PC-3 (cell line): Measurements from ENCODE around the gene IFIT1.

Experiments
- EZH2 ChIP-seq: fragments of 300-600 bp; sonication (generic); IDR thresholded peaks from one replicate; pipeline ENCODE4 v1.6.1; 2017; ENCODE audit warnings: antibody characterized with exemption, mild to moderate bottlenecking, low read length; ENCODE audit not compliant: unreplicated experiment
- TF ChIP-seq, protein P1 (sequence below): fragments of 300-600 bp; sonication (generic); conservative IDR thresholded peaks from 2 replicates; pipeline ENCODE4 v1.5.1; 2017; ENCODE audit warnings: antibody characterized with exemption, low read depth, mild to moderate bottlenecking, low read length

DNA sequence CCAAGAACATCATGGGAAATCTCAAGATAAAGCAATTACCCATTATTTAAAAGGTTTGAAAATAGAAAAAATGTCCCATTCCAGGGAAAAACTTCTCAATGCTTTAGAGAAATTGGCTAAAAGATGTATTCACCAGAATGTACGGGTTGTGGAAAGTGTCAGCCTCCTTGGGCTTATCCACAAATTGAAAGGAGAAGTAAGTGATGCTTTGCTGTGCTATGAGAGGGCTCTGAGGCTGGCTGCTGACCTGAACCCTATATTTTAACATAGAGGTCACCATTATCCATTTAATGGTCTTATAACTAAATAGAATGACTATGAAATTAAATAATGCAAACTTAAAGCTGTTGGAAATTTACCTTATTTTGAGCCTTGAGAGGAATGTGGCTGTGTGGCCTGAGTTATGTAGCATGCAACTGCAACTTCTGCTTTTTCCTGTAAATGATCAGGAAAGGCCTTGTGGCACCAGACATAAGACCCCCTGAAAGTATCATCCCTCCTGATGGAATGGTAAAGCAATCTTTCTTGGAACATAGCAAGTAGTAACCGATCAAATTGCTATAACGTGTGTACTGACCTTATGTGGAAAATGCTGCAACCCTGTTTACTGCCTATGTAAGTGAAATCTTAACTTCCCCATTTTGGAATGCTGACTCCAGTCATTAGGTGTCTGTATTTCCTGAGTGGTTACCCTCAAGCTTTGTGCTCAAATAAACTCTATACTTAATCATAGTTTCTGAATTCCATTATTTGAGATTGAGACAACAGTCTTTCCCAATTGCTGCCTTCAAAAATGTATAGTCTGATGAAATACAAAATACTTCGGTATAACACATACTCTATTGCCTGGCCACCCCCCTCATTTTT, 7.7 kb upstream of the IFIT1 start:
- TF ChIP-seq EZH2 = no peak
- TF ChIP-seq, protein P1, sequence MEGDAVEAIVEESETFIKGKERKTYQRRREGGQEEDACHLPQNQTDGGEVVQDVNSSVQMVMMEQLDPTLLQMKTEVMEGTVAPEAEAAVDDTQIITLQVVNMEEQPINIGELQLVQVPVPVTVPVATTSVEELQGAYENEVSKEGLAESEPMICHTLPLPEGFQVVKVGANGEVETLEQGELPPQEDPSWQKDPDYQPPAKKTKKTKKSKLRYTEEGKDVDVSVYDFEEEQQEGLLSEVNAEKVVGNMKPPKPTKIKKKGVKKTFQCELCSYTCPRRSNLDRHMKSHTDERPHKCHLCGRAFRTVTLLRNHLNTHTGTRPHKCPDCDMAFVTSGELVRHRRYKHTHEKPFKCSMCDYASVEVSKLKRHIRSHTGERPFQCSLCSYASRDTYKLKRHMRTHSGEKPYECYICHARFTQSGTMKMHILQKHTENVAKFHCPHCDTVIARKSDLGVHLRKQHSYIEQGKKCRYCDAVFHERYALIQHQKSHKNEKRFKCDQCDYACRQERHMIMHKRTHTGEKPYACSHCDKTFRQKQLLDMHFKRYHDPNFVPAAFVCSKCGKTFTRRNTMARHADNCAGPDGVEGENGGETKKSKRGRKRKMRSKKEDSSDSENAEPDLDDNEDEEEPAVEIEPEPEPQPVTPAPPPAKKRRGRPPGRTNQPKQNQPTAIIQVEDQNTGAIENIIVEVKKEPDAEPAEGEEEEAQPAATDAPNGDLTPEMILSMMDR = no peak
